LHCN-M2 (cell line): ENCODE data around the gene E2F2. TPM values are rescaled to one million over a fixed set of nuclear protein-coding genes. Genes with fewer than 3 reads are reported as not detected.
"Not testable (repeated sequence)": the region's sequence is repeated elsewhere in the genome, so short reads cannot be mapped to it uniquely, and the experiment has no call there.

Experiments
- DNase-seq: peaks from one replicate; pipeline ENCODE4 v3.0.0-alpha.2; 2012; ENCODE audit warnings: low read depth
- total RNA-seq: library from RNA; depleted of rRNA; stranded (reverse); fragments of >200 nt; gene quantifications from 2 replicates; pipeline ENCODE4 v1.2.3, GENCODE V29; 2014

The E2F2 gene
- total RNA-seq, 1 experiment from 2014 or later = 6.6 TPM

DNA sequence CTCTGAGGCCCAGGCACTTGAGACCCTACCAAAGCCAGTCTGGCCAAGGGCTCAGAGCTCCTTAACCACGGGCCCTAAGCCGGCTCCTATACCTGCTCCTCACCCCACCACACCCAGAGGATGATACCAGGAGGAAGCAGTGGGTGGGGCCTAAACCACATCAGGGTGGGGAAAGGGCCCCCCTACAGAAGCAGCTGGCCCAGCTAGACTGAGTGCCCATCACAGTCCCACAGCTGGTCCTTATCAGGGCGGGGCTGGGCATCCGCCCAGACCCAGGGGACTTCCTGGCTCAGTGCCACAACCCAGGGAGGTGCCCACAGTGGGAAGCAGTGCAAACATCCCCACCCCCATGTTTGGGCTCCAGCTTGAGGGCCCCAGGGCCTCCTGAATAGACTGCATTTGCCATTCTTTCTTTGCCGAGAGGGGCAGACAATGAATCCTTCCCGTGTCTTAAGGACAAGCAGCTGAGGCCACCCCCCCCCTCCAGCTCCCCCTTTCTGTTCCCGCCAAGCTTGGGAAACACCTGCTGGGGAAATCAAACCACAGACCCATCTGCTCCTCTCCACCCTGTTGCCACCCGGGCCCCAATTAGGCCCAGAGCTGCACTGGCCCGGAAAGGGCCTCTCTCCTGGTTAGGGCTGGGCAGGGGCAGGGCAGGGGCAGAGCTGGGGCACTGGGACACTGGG is 6.2 kb downstream of the E2F2 start:
- peak; percentile 78 for DNase-seq

DNA sequence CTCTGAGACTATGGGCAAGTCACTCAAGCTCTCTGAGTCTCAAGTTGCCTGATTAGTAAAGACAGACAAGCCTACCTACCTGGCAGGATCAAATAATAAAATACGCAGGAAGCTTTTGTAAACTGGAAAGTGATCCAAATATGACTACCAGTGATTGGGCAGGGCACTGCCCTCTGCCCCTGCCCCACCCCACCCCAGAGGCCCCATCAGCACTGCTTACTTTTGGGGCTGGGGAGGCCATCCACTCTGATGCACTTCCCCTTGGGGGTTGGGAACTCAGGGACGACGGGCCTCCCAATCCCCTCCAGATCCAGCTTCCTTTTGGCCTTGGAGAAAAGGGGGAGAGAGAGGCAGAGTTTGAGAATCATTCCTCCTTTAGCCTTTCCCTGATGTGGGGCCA is 6.9 kb downstream of the E2F2 start:
- DNase-seq = no peak

DNA sequence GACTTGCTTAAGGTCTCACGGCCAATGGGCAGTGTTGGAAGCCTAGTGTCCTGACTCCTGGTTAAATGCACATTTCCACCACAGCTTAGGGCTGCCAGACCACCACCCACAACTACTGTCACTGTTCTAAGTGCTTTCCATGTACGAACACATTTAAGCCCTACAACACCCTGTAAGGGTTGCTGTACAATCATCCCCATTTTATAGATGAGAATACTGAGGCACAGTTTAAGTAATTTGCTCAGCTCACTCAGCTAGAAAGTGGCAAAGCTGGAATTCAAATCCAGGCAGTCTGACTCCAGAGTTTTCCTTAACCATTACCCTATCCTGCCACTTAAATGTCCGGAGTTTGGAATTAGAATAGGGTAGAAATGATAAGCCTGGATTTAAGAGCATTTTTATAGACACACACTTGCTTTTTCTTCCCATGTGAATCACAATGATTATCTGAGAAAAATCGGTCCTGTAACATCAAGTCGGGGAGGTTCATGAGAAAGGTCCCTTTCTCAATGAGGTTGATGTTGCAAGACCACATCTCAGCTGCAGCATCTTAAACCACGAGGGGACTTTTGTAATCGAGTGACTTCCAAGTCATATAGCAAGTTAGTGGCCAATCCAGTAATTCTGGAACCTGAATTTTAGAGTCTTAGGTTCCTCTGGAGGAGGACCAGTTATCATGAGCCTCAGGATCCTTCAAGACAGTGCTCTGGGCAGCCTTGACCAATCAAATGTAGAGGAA is 8.6 kb downstream of the E2F2 start:
- no peak for DNase-seq

DNA sequence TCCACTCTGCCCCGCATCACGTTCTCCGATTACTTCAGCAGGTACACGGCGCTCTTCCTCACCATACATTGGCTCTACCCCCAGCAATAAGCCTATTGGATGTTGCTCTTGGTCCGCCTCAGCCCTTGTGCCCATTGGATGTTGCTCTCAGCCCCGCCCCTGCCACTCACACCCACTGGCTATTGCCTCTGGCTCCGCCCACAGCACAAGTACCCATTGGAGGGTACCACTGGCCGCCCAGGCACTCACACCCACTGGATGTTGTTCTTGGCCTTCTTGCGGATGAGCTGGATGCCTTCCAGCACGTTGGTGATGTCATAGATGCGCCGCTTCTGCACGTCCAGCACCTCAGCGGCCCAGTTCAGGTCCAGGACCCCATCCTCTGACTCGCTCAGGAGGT is 9.4 kb downstream of the E2F2 start:
- DNase-seq = no peak

DNA sequence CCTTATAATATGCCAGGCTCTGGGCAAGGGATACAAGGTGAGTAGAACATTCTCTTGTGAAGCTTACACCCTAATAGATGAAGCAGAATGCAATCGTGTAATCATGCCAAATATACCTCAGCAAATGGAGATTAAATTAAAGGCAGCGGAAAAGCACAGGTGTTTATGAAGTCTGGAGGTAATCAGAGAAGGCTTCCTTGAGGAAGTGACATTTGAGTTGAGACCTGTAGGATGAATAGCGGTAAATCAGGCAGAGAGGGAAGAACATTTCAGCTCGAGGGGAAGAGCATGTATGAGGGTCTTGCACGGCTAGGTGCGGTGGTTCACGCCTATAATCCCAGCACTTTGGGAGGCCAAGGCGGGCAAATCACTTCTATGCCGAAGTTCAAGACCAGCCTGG is 13.5 kb downstream of the E2F2 start:
- DNase-seq = no peak

DNA sequence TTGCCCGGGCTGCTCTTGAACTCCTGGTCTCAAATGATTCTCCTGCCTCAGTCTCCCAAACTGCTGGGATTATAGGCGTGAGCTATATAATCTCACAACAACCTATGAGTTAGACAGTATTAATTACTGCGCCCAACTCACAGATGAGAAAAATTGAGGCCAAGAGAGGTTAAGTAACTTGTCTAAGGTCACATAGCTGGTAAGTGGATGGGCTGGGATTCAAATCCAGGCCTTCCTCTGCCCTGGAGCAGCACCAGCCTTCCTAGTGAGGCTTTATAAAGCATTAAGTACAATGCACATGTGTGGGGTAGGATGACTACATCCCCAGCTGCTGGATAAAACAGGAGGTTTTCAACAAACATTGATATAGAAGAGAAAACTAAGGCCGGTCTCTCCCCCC is 15.1 kb downstream of the E2F2 start:
- DNase-seq = no peak

DNA sequence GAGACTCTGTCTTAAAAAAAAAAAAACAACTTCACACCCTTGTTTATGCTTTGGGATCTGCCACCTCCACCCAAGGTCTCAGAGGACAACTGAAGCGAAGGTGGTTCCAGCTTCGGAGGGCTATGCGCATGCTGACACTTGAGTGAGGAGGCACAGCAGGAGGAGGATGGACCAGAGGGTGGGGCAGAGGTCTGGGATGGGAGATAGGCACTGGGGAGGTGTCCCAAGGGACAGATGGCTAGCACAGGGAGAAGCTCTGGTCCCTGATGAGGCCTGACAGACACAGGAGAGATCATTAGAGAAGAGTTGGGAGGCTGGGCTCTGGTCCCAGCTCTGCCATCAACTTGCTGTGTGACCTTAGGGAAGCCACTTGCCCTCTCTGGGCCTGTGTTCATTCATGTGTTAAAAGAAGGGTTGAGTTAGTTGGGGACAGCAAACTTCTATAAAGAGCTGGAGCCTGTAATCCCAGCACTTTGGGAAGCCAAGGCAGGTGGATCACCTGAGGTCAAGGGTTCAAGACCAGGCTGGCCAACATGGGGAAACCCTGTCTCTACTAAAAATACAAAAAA is 16.8 kb downstream of the E2F2 start:
- no peak for DNase-seq

DNA sequence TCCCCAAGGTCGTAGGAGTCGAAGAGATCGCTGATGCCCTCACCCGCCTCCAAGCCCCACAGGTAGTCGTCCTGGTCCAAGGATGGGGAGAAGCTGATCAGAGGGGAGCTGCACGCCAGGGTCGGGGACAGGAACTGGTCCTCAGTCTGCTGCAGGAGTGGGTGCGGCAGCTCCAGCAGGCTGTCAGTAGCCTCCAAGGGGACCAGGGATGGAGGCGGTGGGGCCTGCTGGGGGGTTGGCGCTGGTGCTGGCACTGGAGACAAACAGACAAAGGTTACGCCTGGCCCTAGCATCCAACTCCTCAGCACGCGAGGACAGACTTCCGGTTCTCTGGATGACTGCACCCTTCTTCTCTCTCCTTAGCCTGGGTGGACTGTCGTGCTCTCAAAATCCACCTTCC is 21.1 kb downstream of the E2F2 start:
- no peak for DNase-seq

DNA sequence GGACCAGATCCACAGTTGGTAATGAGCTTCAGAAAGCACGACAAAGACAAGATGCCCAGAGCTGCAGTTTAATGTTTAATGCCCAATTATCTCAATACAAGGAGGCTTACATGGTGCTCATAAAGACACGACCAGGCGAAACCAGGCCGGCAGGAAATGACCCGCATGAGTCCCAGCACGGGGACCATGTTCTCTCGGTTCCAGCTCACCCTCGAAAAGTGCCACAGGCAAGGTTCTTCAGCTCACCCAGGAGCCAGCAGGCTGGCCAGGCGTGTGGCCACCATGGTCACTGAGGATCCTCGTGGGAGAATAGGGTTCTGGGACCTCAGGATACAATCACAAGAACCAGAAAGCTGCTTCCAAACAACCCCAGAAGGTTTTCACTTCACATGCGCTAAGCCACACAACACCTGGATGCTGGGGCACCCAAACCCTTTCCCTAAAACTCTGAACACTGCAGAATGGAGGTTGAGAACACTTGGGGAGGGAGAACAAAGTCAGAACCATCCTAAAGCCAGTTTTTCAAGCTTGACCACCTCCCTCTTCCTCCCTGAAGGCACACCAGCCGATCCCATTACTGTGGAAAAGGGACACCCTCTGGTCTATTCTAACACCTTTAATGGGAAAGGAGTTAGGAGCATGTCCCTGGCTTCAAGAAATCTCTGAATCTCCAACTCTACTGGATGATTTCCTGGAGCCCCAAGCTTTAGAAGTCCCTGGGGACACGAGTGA is 24.5 kb downstream of the E2F2 start:
- DNase-seq = no peak

DNA sequence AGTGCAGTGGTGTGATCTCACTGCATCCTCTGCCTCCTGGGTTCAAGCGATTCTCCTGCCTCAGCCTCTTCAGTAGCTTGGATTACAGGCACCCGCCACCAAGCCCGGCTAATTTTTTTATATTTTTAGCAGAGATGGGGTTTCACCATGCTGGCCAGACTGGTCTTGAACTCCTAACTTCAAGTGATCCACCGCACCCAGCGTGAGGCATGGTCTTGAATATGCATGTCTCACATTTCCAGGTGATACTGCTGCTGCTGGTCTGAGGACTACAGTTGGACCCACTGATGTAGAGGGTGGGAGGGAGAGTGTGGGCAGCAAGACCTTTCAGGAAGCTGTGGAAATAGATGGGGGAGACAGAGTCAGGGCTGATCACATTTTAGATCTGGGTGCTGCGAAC is 25.2 kb downstream of the E2F2 start:
- DNase-seq = no peak

DNA sequence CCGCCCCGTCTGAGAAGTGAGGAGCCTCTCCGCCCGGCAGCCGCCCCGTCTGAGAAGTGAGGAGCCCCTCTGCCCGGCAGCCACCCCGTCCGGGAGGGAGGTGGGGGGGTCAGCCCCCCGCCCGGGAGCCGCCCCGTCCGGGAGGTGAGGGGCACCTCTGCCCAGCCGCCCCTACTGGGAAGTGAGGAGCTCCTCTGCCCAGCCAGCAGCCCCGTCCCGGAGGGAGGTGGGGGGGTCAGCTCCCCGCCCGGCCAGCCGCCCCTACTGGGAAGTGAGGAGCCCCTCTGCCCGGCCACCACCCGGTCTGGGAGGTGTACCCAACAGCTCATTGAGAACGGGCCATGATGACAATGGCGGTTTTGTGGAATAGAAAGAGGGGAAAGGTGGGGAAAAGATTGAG is 26.9 kb downstream of the E2F2 start:
- DNase-seq = not testable (repeated sequence)

DNA sequence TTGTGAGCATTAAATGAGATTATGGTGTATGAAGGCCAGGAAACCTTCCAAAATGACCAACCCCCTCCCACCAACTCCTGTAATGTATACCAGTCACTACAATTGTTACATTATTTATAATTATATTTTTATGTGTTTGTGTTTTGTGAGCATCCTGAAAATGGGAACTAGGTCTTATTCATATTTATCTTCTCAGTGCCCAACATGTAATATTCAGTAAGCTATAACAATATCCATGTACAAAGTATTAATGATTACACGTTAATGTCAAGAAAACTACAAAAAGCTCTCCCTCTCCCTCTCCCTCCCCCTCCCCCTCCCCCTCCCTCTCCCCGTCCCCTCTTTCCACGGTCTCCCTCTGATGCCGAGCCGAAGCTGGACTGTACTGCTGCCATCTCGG is 28.1 kb downstream of the E2F2 start:
- no peak for DNase-seq

DNA sequence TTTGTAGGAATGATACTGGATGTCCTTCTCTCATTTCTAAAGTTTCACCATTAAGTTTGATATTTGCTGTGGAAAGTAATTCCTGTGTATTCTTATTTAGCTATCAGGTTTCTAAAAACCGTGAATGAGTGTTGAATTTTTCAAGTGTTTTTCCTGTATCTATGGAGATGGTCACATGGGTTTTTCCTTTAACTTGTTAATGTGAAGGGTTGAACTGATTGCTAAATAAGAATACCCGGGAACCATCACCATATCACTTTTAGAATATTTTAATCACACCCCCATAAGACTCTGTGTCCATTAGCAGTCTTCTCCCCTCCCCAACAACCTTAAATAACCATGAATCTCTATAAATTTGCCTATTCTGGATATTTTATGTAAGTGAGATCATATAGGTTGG is 30.6 kb downstream of the E2F2 start:
- peak; percentile 24 for DNase-seq

DNA sequence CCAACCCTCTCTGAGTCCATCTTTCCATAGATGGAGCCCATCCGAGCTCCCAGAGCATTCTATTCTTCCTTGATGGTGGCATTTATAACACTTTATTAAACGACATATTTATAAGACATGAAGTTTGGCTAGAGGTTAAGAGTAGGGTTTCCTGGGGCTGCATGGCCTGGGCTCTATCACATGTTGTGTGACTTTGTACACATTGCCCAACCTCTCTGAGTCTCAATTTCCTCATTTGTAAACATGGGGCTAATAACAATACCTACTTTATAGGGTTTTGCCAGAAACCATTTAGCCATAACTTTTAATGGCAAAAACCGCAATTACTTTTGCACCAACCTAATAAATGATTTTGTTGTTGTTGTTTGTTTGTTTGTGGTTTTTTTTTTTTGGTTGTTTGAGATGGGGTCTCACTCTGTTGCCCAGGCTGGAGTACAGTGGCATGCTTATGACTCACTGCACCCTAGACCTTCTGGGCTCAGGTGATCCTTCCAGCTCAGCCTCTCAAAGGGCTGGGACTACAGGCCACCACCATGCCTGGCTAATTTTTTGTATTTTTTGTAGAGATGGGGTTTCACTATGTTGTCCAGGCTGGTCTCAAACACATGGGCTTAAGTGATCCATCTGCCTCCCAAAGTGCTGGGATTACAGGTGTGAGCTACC is 33.1 kb downstream of the E2F2 start:
- no peak for DNase-seq

DNA sequence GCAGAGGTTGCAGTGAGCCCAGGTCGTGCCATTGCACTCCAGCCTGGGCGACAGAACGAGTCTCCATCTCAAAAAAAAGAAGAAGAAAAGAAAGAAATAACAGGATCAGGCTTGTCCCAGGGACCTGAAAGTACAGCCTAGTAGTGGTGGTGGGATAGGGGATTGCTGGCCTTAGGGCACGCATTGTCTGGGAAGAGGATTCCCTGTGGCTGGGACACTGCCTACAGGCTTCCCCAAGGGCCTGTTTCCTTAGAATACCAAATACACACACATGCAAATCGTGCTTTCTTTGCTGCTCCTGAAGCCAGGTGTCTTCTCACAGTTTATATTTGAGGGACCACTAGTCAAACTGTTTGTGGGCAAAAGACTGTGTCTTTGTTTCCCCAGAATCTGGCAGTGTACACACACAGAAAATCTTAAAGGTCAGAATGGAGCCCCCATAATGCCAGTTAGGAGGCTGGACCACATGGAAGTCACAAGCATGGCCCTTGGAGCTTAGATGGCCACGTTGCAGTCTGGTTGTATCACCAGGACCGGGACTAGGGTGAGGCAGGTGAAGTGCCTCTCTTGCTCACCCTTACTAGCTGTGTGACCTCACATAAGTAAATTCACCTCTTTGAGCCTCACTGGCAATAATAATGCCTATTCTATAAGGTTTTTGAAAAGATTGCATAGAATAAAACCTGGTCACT is 34.4 kb downstream of the E2F2 start:
- no peak for DNase-seq

DNA sequence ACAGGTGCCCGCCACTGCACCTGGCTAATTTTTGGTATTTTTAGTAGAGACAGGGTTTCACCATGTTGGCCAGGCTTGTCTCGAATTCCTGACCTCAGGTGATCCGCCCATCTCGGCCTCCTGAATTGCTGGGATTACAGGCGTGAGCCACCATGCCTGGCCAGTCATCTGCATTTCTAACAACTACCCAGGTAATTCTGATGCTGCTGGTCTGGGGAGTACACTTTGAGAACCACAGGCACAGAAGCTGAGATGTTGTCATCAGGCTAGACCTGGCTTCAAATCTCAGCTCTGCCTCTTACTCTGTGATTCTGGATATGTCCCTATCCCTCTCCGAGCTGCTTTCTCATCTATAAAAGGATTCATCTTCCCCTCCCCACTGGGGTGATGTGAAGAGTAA is 36.2 kb downstream of the E2F2 start:
- not testable (repeated sequence) for DNase-seq

DNA sequence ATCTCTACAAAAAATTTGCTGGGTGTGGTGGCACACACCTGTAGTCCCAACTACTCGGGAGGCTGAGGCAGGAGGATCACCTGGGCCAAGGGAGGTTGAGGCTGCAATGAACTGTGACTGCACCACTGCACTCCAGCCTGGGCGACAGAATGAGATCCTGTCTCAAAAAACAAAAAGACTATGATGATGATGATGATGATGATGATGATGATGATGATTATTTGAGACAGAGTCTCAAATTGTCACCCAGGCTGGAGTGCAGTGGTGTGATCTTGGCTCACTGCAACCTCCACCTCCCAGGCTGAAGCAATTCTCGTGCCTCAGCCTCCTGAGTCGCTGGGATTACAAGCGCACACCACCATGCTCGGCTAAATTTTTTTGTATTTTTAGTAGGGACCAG is 38.3 kb downstream of the E2F2 start:
- not testable (repeated sequence) for DNase-seq

DNA sequence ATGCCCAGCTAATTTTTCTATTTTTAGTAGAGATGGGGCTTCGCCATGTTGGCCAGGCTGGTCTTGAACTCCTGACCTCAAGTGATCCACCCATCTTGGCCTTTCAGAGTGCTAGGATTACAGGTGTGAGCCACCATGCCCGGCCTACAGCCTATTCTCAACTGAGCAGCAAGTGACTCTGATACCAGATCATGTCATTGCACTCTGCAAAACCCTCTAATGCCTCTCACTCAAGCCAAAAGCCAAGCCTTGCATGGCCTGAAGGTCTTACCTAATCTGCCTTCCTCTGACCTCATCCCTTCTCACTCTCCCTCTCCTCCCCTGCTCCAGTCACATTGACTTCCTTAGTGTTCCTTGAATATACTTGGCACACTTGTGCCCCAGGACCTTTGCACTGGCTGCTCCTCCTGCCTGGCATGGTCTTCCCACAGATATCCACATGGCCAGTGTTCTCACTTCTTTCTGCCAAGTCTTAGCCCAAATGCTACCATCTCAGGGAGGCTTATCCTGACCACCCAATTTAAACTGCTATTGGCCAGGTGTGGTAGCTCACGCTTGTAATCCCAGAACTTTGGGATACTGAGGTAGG is 38.8 kb downstream of the E2F2 start:
- no peak for DNase-seq

DNA sequence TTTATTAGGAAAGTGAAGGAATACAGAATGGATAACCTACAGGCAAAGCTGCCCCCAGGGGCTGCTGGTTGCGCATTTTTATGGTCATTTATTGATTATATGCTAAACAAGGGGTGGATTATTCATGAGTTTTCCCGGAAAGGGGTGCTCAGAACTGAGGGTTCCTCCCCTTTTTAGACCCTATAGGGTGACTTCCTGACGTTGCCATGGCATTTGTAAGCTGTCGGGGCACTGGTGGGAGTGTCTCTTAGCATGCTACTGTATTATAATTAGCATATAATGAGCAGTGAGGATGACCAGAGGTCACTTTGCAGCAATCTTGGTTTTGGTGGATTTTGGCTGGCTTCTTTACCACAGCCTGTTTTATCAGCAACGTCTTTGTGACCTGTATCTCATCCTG is 41.2 kb downstream of the E2F2 start:
- no peak for DNase-seq

DNA sequence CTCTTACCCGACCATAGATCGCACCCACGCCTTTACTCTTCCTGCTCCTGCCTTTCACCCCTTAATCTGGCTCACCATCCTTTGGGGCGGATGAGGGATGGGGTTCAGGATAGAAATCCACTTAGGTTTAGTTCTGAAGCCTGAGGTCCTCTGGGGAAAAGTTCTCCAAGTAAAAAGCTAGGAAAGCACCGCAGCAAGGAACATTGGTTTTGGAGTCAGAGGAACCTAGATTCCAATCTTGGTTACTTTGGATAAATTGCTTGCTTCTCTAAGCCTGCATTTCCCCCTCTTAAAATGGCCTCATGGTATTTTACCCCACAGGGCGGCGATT is 46.1 kb downstream of the E2F2 start:
- DNase-seq = no peak
